K562 (cell line): ENCODE measurements around the gene C4orf17. TPM values are rescaled to one million over a fixed set of nuclear protein-coding genes. Genes with fewer than 3 reads are reported as not detected.
A peak's percentile ranks its signal among the peaks of the same experiment; 100 is the strongest.

ENCODE experiments used
- ATAC-seq: fragments of 200-7000 bp; cut with Tn5 transposase; 3 replicates; pipeline ENCODE4 v1.9.1; 2020; ENCODE audit warnings: moderate library complexity
- BruUV-seq: library from RNA; stranded (reverse); fragments of 400-500 nt; replicated peaks from 2 replicates; lab custom pipeline; 2021; lab: Mats Ljungman, UMichigan
- CTCF ChIA-PET: fragments of 300-600 bp; formaldehyde crosslinking; extraction: SDS; loops from one replicate; lab custom pipeline; 2021; ENCODE audit warnings: low intra/inter-chr PET ratio; lab: Yijun Ruan, JAX
- POLR2A ChIA-PET: fragments of 300-600, 350-650 bp; sonication (Branson Sonifier 250); formaldehyde crosslinking; extraction: SDS; loops from one replicate; lab custom pipeline; 2021; ENCODE audit warnings: antibody characterized with exemption, inconsistent platforms; lab: Yijun Ruan, JAX
- DNase-seq, 4 experiments: peaks; one replicate each; pipeline versions ENCODE4 v3.0.0 to v3.0.0-alpha.2; 2011 to 2018; ENCODE audit warnings: low spot score in 3 of 4, mixed read lengths in 3 of 4; ENCODE audit errors: extremely low read depth in 1 of 4
- FAIRE-seq: peaks from 2 replicates; lab custom pipeline; 2011; peaks lifted over from hg19 to GRCh38; lab: Jason Lieb, UNC
- H2AFZ ChIP-seq: 2 replicates; pipeline ENCODE4 v1.6.0; 2011; ENCODE audit warnings: low read depth, low read length, control low read depth, inconsistent platforms
- H3K27ac ChIP-seq: fragments of 200-600 bp; 3 replicates; pipeline ENCODE4 v1.8.0; 2011; ENCODE audit warnings: low read depth, mild to moderate bottlenecking, control low read depth, inconsistent platforms, low read length, moderate library complexity, mixed read lengths; ENCODE audit errors: extremely low read depth
- H3K27me3 ChIP-seq, 2 experiments: fragments of 300-600 bp in 1 of 2; 2 replicates in 1 of 2; 3 replicates in 1 of 2; pipeline versions ENCODE4 v1.6.0 to v1.8.0; 2011; ENCODE audit warnings: inconsistent platforms in 2 of 2, low read length in 2 of 2, mild to moderate bottlenecking in 1 of 2, mixed read lengths in 1 of 2, moderate library complexity in 1 of 2; ENCODE audit not compliant: control insufficient read depth in 2 of 2, insufficient read depth in 2 of 2
- H3K36me3 ChIP-seq: fragments of 300-600 bp; 3 replicates; pipeline ENCODE4 v1.8.0; 2011; ENCODE audit warnings: mild to moderate bottlenecking, low read length, inconsistent platforms; ENCODE audit not compliant: control insufficient read depth, insufficient read depth
- H3K4me1 ChIP-seq, 2 experiments: fragments of 200-600 bp in 1 of 2; replicated peaks in 1 of 2; 2 replicates in 1 of 2; 3 replicates in 1 of 2; pipeline versions ENCODE4 v1.5.1 to v1.8.0; 2011; ENCODE audit warnings: inconsistent platforms in 2 of 2, low read length in 2 of 2, mild to moderate bottlenecking in 1 of 2, mixed read lengths in 1 of 2, moderate library complexity in 1 of 2; ENCODE audit not compliant: control insufficient read depth in 2 of 2, insufficient read depth in 2 of 2
- H3K4me2 ChIP-seq: 2 replicates; pipeline ENCODE4 v1.6.1; 2011; ENCODE audit warnings: low read length, control low read depth, inconsistent platforms, mixed read lengths; ENCODE audit not compliant: insufficient read depth
- H3K4me3 ChIP-seq: fragments of 200-600 bp; sonication (generic), shearing (Covaris generic); 2 replicates; pipeline ENCODE4 v1.5.1; 2016; ENCODE audit warnings: control low read depth, inconsistent platforms
- H3K79me2 ChIP-seq: fragments of 200-600 bp; 3 replicates; pipeline ENCODE4 v1.8.0; 2011; ENCODE audit warnings: low read length, inconsistent platforms; ENCODE audit not compliant: control insufficient read depth, insufficient read depth
- H3K9ac ChIP-seq, 2 experiments: 2 replicates each; pipeline versions ENCODE4 v1.6.0 to v1.6.1; 2011; ENCODE audit warnings: low read depth in 2 of 2, low read length in 2 of 2, control low read depth in 1 of 2, inconsistent platforms in 1 of 2, mild to moderate bottlenecking in 1 of 2, mixed read lengths in 1 of 2; ENCODE audit not compliant: insufficient read depth in 1 of 2
- H3K9me1 ChIP-seq: one replicate; pipeline ENCODE4 v1.6.0; 2011; ENCODE audit warnings: inconsistent platforms, mild to moderate bottlenecking, low read length, moderate library complexity; ENCODE audit not compliant: control insufficient read depth, insufficient read depth
- H3K9me3 ChIP-seq: replicated peaks from 2 replicates; pipeline ENCODE4 v1.5.1; 2011; ENCODE audit warnings: low read depth, low read length, inconsistent platforms; ENCODE audit not compliant: control insufficient read depth, insufficient read depth
- H4K20me1 ChIP-seq: replicated peaks from 2 replicates; pipeline ENCODE4 v1.6.1; 2011; ENCODE audit warnings: low read length, inconsistent platforms, mixed read lengths; ENCODE audit not compliant: control insufficient read depth, insufficient read depth
- BMI1 ChIP-seq: fragments of 150-350 bp; IDR thresholded peaks from 2 replicates; pipeline ENCODE4 v1.6.1; 2014; ENCODE audit warnings: low read length
- BRF1 ChIP-seq: IDR thresholded peaks from 3 replicates; pipeline ENCODE4 v1.6.1; 2011; ENCODE audit warnings: borderline replicate concordance, mild to moderate bottlenecking; ENCODE audit not compliant: insufficient read length; ENCODE audit errors: extremely low read depth
- FOSL1 ChIP-seq: fragments of 200-800 bp; sonication (Bioruptor generic); conservative IDR thresholded peaks from 2 replicates; pipeline ENCODE4 v1.6.1; 2016; ENCODE audit warnings: missing genetic modification characterization, missing compliant biosample characterization
- FOXA3 ChIP-seq, 2 experiments: fragments of 450-650 bp in 1 of 2; sonication (generic) in 1 of 2; formaldehyde crosslinking; IDR thresholded peaks in 1 of 2; conservative IDR thresholded peaks in 1 of 2; 2 replicates each; pipeline versions ENCODE4 v1.4.0 to v1.8.0; 2020 to 2022; ENCODE audit warnings: mild to moderate bottlenecking in 2 of 2, missing genetic modification reagents in 1 of 2
- HSF4 ChIP-seq: fragments of 250-450 bp; sonication (Bioruptor Pico); IDR thresholded peaks from 2 replicates; pipeline ENCODE4 v2.1.2; 2022; ENCODE audit warnings: mild to moderate bottlenecking, moderate library complexity, borderline replicate concordance
- NRF1 ChIP-seq, 2 experiments: fragments of 450-650 bp; IDR thresholded peaks in 1 of 2; conservative IDR thresholded peaks in 1 of 2; 2 replicates each; pipeline ENCODE4 v1.6.1; 2014; ENCODE audit warnings: mild to moderate bottlenecking in 2 of 2
- SOX6 ChIP-seq: fragments of 450-650 bp; IDR thresholded peaks from 2 replicates; pipeline ENCODE4 v1.6.1; 2014; ENCODE audit warnings: mild to moderate bottlenecking
- SRSF9 ChIP-seq: fragments of 200-400 bp; formaldehyde crosslinking; IDR thresholded peaks from 2 replicates; pipeline ENCODE4 v1.6.1; 2017; ENCODE audit warnings: low read depth, low read length, borderline replicate concordance
- STAG1 ChIP-seq: sonication (generic); formaldehyde crosslinking; IDR thresholded peaks from 2 replicates; pipeline ENCODE4 v1.5.0; 2020; ENCODE audit warnings: missing genetic modification reagents, borderline replicate concordance
- STAT5B ChIP-seq: fragments of 250-450 bp; sonication (Bioruptor Pico); IDR thresholded peaks from 2 replicates; pipeline ENCODE4 v1.8.0; 2021; ENCODE audit warnings: mild to moderate bottlenecking, inconsistent platforms
- ZEB2 ChIP-seq: fragments of 450-650 bp; IDR thresholded peaks from 2 replicates; pipeline ENCODE4 v1.6.1; 2016
- ZNF76 ChIP-seq: fragments of 250-450 bp; sonication (Bioruptor Pico); IDR thresholded peaks from 2 replicates; pipeline ENCODE4 v1.4.0; 2020; ENCODE audit warnings: mild to moderate bottlenecking, moderate library complexity, borderline replicate concordance
- ZNF830 ChIP-seq: fragments of 250-450 bp; sonication (Bioruptor Pico); IDR thresholded peaks from 2 replicates; pipeline ENCODE4 v1.5.0; 2021; ENCODE audit warnings: mild to moderate bottlenecking
- in situ Hi-C: fragments of 300-500 bp; cut with MboI; formaldehyde crosslinking; loops from 4 replicates; pipeline ENCODE4 v1.15.0; 2018; ENCODE audit warnings: inconsistent platforms, mixed read lengths
- intact Hi-C: fragments of 100-400 bp; cut with micrococcal nuclease; formaldehyde crosslinking; loops from 2 replicates; pipeline ENCODE4 v1.14.2; 2022
- polyA plus RNA-seq, 8 experiments: library from polyadenylated mRNA; depleted of rRNA in 4 of 8; stranded (reverse) in 5 of 8; unstranded in 3 of 8; fragments of >200 nt; fragmentation: Nextera tagmentation in 2 of 8; fragmentation: Illumina TruSeq in 1 of 8; extraction: Ambion mirVana in 2 of 8; extraction: Trizol in 1 of 8; gene quantifications; 2 replicates each; pipeline versions ENCODE4 v1.2.1 to v1.2.3, GENCODE V29; 2011 to 2014; ENCODE audit warnings: inconsistent platforms in 1 of 8, missing spikeins in 1 of 8
- total RNA-seq, 7 experiments: library from RNA; depleted of rRNA in 6 of 7; stranded (reverse); fragments of >200 nt in 6 of 7; fragmentation: Illumina TruSeq in 2 of 7; extraction: Trizol in 2 of 7; gene quantifications; 2 replicates each; pipeline versions ENCODE4 v1.2.1 to v1.2.3, GENCODE V29; 2011 to 2021; ENCODE audit warnings: low replicate concordance in 1 of 7
- TF ChIP-seq, protein P1 (sequence below): sonication (generic); formaldehyde crosslinking; IDR thresholded peaks from 2 replicates; pipeline ENCODE4 v1.8.0; 2022; ENCODE audit warnings: mild to moderate bottlenecking, missing genetic modification reagents

Gene C4orf17
- total and polyA plus RNA-seq, 9 of the 15 experiments (the other 6 are each of a cell fraction or from before 2014, with no cell fraction given) = not detected

- FAIRE-seq = no peak
- Histone ChIP-seq H3K4me2 (no peak overlapping the region), H3K4me3 (no peak overlapping the region)
Observed at GRCh38 chr4:99564921-99565320, 54.1 kb downstream of the C4orf17 start.

More at GRCh38 chr4:99564921-99565320, 54.1 kb downstream of the C4orf17 start:
- no peak overlapping the region for H3K9ac ChIP-seq
- no TSS peak for BruUV-seq
- no peak overlapping the region for H3K27ac ChIP-seq
- intact Hi-C loops (loop anchor here (5.0 kb wide), 1 partner anchor 382 kb away; the partner anchor contains the start of gene DNAJB14), in situ Hi-C loops (loop anchor here (10.0 kb wide), 2 partner anchors 230 to 310 kb away; no protein-coding TSS in a partner anchor)
- no peak for ATAC-seq
- no peaks in the 10 kb centered on the region for H4K20me1 ChIP-seq
- no peak for DNase-seq
- H3K4me1 ChIP-seq = peaks cover 0 to 4% of the 10 kb centered on the region in 2 experiments; a peak in 1 of 5 replicates
- no peaks in the 10 kb centered on the region for H3K79me2 ChIP-seq
- peak overlapping the region; percentile 98 for H2AFZ ChIP-seq
- H3K9me1 ChIP-seq = no peaks in the 10 kb centered on the region
- H3K27me3 ChIP-seq = no peaks in the 10 kb centered on the region
- H3K9me3 ChIP-seq = no peaks in the 10 kb centered on the region
- ChIA-PET CTCF (no interaction called here), POLR2A (no interaction called here)
- H3K36me3 ChIP-seq = no peaks in the 10 kb centered on the region
- TF ChIP-seq, protein P1, sequence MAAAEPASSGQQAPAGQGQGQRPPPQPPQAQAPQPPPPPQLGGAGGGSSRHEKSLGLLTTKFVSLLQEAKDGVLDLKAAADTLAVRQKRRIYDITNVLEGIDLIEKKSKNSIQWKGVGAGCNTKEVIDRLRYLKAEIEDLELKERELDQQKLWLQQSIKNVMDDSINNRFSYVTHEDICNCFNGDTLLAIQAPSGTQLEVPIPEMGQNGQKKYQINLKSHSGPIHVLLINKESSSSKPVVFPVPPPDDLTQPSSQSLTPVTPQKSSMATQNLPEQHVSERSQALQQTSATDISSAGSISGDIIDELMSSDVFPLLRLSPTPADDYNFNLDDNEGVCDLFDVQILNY (CRISPR knock-in tag) = no peak
- TF ChIP-seq SOX6 (no peak), BMI1 (no peak), STAG1 (CRISPR knock-in tag) (no peak), STAT5B (CRISPR knock-in tag) (no peak), ZNF76 (CRISPR knock-in tag) (no peak), FOXA3 (CRISPR knock-in tag; conservative IDR thresholded peaks at IDR 0.05 in 1 of 2, IDR thresholded peaks at IDR 0.05 in 1 of 2) (no peak), SRSF9 (no peak), ZEB2 (no peak), ZNF830 (CRISPR knock-in tag) (no peak), BRF1 (no peak), FOSL1 (tag) (no peak), NRF1 (conservative IDR thresholded peaks at IDR 0.05 in 1 of 2, IDR thresholded peaks at IDR 0.05 in 1 of 2) (no peak), HSF4 (CRISPR knock-in tag) (no peak)
